Measurements from ENCODE around the gene DAD1. TPM values are rescaled to one million over a fixed set of nuclear protein-coding genes. Genes with fewer than 3 reads are reported as not detected.

Gene DAD1
- total and polyA plus RNA-seq, 7 donors, result 77.8 to 277 (median 118) TPM

GRCh38 chr14:22538671-22539228 is 50.3 kb downstream of the DAD1 start:
- Histone ChIP-seq H3K9me3 (no peaks in the 10 kb centered on the region), H3K4me1 (no peaks in the 10 kb centered on the region), H3K27me3 (ENCODE audit: insufficient read depth in 3 of 3, low read length in 2 of 3) (no peaks in the 10 kb centered on the region), H3K27ac (no peak overlapping the region), H3K36me3 (ENCODE audit: insufficient read depth in 1 of 2, low read depth in 1 of 2) (no peaks in the 10 kb centered on the region), H3K4me3 (no peak overlapping the region)
- DNase-seq (no peak), ATAC-seq (no peak)
- WGBS, 3 donors, result 72 to 77% (median 74%) methylated on average over 5 of the region's 5 CpGs
- no peak for TF ChIP-seq CTCF (IDR thresholded peaks at IDR 0.05)
- intact Hi-C loops (cut with DNase I), result no loop called here

GRCh38 chr14:22537436-22538310 is 51.4 kb downstream of the DAD1 start:
- no peak for TF ChIP-seq CTCF (IDR thresholded peaks at IDR 0.05)
- DNase-seq (no peak), ATAC-seq (no peak)
- intact Hi-C loops (cut with DNase I), result no loop called here
- no peak overlapping the region for H3K4me3 ChIP-seq
- H3K27me3 ChIP-seq (ENCODE audit: insufficient read depth in 3 of 3, low read length in 2 of 3), result no peaks in the 10 kb centered on the region
- H3K9me3 ChIP-seq, result no peaks in the 10 kb centered on the region
- H3K36me3 ChIP-seq (ENCODE audit: insufficient read depth in 1 of 2, low read depth in 1 of 2), result no peaks in the 10 kb centered on the region
- 90 to 93% (median 91%) methylated on average over 8 of the region's 8 CpGs for WGBS, 3 donors
- H3K4me1 ChIP-seq, result no peaks in the 10 kb centered on the region
- peak overlapping the region; percentile 30 for H3K27ac ChIP-seq

- H3K36me3 ChIP-seq (ENCODE audit: insufficient read depth in 1 of 2, low read depth in 1 of 2), result no peaks in the 10 kb centered on the region
- H3K27me3 ChIP-seq (ENCODE audit: insufficient read depth in 3 of 3, low read length in 2 of 3), result no peaks in the 10 kb centered on the region
- peak overlapping the region; percentile 30 for H3K27ac ChIP-seq
- H3K9me3 ChIP-seq, result no peaks in the 10 kb centered on the region
- 49 to 64% (median 61%) methylated on average over 6 of the region's 6 CpGs for WGBS, 3 donors
- no peak overlapping the region for H3K4me3 ChIP-seq
- no peaks in the 10 kb centered on the region for H3K4me1 ChIP-seq
- DNase-seq (peak; percentile 57 to 60), ATAC-seq (peak; percentile 76 to 89 (median 84))
- TF ChIP-seq CTCF (IDR thresholded peaks at IDR 0.05), result no peak
- intact Hi-C loops (cut with DNase I), result no loop called here
Observed at GRCh38 chr14:22536853-22537338, 52.1 kb downstream of the DAD1 start.

- Histone ChIP-seq H3K27ac (no peak overlapping the region), H3K4me3 (no peak overlapping the region), H3K36me3 (ENCODE audit: insufficient read depth in 1 of 2, low read depth in 1 of 2) (no peaks in the 10 kb centered on the region), H3K4me1 (no peaks in the 10 kb centered on the region), H3K27me3 (ENCODE audit: insufficient read depth in 3 of 3, low read length in 2 of 3) (peaks cover 0 to 2% (median 0%) of the 10 kb centered on the region in 3 donors), H3K9me3 (no peaks in the 10 kb centered on the region)
- TF ChIP-seq CTCF (IDR thresholded peaks at IDR 0.05), result no peak
- no peak for DNase-seq
- intact Hi-C loops (cut with DNase I), result no loop called here
- no peak for ATAC-seq
Observed at GRCh38 chr14:22535916-22536315, 53.1 kb downstream of the DAD1 start.
